ENCODE measurements around the gene ADAM12. TPM values are rescaled to one million over a fixed set of nuclear protein-coding genes. Genes with fewer than 3 reads are reported as not detected.
"Not testable (repeated sequence)": the region's sequence is repeated elsewhere in the genome, so short reads cannot be mapped to it uniquely, and the experiment has no call there.

The ADAM12 gene
- total RNA-seq, 4 donors from 2014 or later: under 0.01 to 60.8 (median 0.64) TPM; not detected in 1

DNA sequence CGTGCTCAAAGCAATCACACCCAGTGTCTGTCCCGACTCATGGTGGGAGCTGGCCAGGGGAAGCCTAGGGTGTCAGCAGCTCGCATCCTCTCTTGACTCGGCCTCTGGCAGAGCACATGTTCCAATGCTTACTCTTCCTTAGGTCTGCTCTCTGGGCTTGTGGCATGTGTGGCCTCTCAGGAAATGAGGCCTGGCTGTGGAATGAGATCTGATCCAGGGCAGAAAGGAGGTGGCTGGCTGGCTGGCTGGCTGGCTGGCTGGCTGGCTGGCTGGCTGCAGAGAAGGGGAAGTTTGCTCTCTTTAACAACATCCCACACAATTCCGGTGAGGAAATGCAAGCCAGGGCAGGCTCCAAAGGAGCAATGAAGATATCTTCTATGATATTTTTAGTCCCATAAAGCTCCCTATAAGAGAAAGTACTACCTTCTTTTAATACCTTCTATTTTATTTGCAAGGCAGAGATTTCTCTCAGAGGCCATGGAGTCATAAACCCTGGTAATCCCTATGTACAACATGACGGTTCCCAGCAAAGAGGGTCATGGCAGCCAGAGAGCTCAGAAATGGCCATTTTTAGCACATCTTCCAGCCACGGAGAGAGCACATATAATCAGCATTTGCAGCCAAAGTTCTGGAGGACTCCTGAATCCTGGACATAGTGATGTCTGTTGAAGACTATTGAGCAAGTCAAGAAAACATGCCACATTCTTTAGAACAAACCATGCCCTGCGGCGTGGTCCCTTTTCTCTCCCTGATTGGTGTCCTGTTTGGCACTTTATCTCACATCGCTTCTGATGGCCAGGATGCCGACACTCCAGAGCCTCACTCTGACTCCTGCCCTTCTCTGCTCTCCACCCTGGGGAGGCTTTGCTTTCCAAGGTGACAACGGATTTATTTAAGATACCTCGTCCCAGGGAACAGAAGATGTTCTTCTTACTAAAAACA is 338.2 kb downstream of the ADAM12 start:
- no peaks in the 10 kb centered on the region for H3K36me3 ChIP-seq
- no peak for DNase-seq
- no peak overlapping the region for H3K27ac ChIP-seq

GRCh38 chr10:126047749-126048148 is 340.5 kb downstream of the ADAM12 start:
- DNase-seq; H3K36me3 ChIP-seq; H3K27me3 ChIP-seq; H3K4me3 ChIP-seq; H3K9me3 ChIP-seq; H3K27ac ChIP-seq; H3K4me1 ChIP-seq; intact Hi-C loops (cut with DNase I; ENCODE audit: low total_unique reads): not testable (repeated sequence)

More for the DNA sequence above, 338.2 kb downstream of the ADAM12 start:
- TF ChIP-seq POLR2A (IDR thresholded peaks at IDR 0.05): no peak
- TF ChIP-seq, protein P1, sequence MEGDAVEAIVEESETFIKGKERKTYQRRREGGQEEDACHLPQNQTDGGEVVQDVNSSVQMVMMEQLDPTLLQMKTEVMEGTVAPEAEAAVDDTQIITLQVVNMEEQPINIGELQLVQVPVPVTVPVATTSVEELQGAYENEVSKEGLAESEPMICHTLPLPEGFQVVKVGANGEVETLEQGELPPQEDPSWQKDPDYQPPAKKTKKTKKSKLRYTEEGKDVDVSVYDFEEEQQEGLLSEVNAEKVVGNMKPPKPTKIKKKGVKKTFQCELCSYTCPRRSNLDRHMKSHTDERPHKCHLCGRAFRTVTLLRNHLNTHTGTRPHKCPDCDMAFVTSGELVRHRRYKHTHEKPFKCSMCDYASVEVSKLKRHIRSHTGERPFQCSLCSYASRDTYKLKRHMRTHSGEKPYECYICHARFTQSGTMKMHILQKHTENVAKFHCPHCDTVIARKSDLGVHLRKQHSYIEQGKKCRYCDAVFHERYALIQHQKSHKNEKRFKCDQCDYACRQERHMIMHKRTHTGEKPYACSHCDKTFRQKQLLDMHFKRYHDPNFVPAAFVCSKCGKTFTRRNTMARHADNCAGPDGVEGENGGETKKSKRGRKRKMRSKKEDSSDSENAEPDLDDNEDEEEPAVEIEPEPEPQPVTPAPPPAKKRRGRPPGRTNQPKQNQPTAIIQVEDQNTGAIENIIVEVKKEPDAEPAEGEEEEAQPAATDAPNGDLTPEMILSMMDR (IDR thresholded peaks at IDR 0.05): no peak
- Histone ChIP-seq H3K27me3 (no peaks in the 10 kb centered on the region), H3K4me1 (no peaks in the 10 kb centered on the region), H3K4me3 (no peak overlapping the region), H3K9me3 (no peaks in the 10 kb centered on the region)
- intact Hi-C loops (cut with DNase I; ENCODE audit: low total_unique reads): no loop called here

- Histone ChIP-seq H3K4me3 (no peak overlapping the region), H3K27me3 (no peaks in the 10 kb centered on the region), H3K4me1 (no peaks in the 10 kb centered on the region), H3K27ac (no peak overlapping the region), H3K36me3 (no peaks in the 10 kb centered on the region), H3K9me3 (no peaks in the 10 kb centered on the region)
- intact Hi-C loops (cut with DNase I; ENCODE audit: low total_unique reads): no loop called here
- DNase-seq: no peak
- TF ChIP-seq POLR2A (IDR thresholded peaks at IDR 0.05): no peak
- TF ChIP-seq, protein P1 (IDR thresholded peaks at IDR 0.05): no peak
Measured at GRCh38 chr10:126046831-126047230, 341.4 kb downstream of the ADAM12 start.

DNA sequence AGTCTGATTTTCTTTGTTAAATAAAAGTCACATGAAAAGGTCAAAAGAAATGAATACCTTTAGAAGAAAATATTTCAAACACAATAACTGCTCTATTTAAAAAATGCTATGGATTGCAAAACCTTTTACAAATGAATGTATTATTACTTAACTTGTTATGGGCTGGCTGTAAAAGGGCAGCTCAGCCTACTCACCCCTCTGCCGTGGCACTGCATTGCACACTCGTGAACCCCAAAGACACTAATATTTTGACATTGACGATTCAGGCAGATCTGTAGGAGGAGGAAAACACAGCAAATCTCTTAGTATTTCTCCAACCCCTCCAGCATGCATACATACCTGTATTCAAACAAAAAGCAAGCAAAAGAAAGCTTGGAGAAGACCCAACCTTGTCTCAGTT is 342.4 kb downstream of the ADAM12 start:
- intact Hi-C loops (cut with DNase I; ENCODE audit: low total_unique reads): no loop called here
- TF ChIP-seq, protein P1 (IDR thresholded peaks at IDR 0.05): no peak
- TF ChIP-seq POLR2A (IDR thresholded peaks at IDR 0.05): no peak
- DNase-seq: no peak
- Histone ChIP-seq H3K27me3 (no peaks in the 10 kb centered on the region), H3K36me3 (no peaks in the 10 kb centered on the region), H3K9me3 (no peaks in the 10 kb centered on the region), H3K4me1 (no peaks in the 10 kb centered on the region), H3K4me3 (no peak overlapping the region), H3K27ac (no peak overlapping the region)

GRCh38 chr10:126043389-126043788 is 344.9 kb downstream of the ADAM12 start:
- H3K27ac ChIP-seq: no peak overlapping the region
- H3K4me3 ChIP-seq: no peak overlapping the region
- no peaks in the 10 kb centered on the region for H3K27me3 ChIP-seq
- intact Hi-C loops (cut with DNase I; ENCODE audit: low total_unique reads): no loop called here
- no peaks in the 10 kb centered on the region for H3K36me3 ChIP-seq
- DNase-seq: no peak
- H3K9me3 ChIP-seq: no peaks in the 10 kb centered on the region
- no peaks in the 10 kb centered on the region for H3K4me1 ChIP-seq
- no peak for TF ChIP-seq POLR2A (IDR thresholded peaks at IDR 0.05)
- TF ChIP-seq, protein P1 (IDR thresholded peaks at IDR 0.05): no peak

Measured in uterus (tissue), 4 donors.